A549 treated with CORT108297 at 1 μM for 4 hours (cell line): ENCODE data around the gene RPP25. TPM values are rescaled to one million over a fixed set of nuclear protein-coding genes. Genes with fewer than 3 reads are reported as not detected.

ENCODE experiments used
- total RNA-seq: library from RNA; stranded (reverse); fragments of 200-300 nt; extraction: Qiagen RNA extraction; gene quantifications from 5 replicates; pipeline ENCODE4 v1.2.3, GENCODE V29; 2022

Gene RPP25
- total RNA-seq = 18.6 to 29.7 TPM (median 27.3 TPM) in 5 replicates

GRCh38 chr15:74956648-74957475, at the start of gene RPP25:
TSS of gene RPP25 (minus strand) at chr15:74956772. CDS start at chr15:74956583, 189 bp downstream.

GRCh38 chr15:74995182-74995778, 38.7 kb upstream of the RPP25 start, which contains the start of gene SCAMP5:
TSS of gene SCAMP5 (plus strand) at chr15:74995563. CDS start at chr15:75011840, 16,277 bp downstream.

GRCh38 chr15:74937590-74938371, 18.8 kb downstream of the RPP25 start, which contains the start of gene COX5A:
TSS of gene COX5A (minus strand) at chr15:74938073. CDS start at chr15:74938014, 59 bp downstream.

GRCh38 chr15:74906450-74907162, 50.0 kb downstream of the RPP25 start, which contains the start of gene FAM219B:
TSS of gene FAM219B (minus strand) at chr15:74906851. CDS start at chr15:74906800, 51 bp downstream.

Other genes with a start within 250 kb of the RPP25 start
- 1.3 to 2.5 TPM (median 2.0 TPM) in 5 replicates for gene CYP1A1, start 231.2 kb downstream of the RPP25 start, total RNA-seq
- gene CYP1A2, start 207.9 kb downstream of the RPP25 start, total RNA-seq = not detected in 5 replicates
- 59.2 to 70.7 TPM (median 66.3 TPM) in 5 replicates for gene CSK, start 174.7 kb downstream of the RPP25 start, total RNA-seq
- 0.03 to 0.08 TPM (median 0.08 TPM) in 3 of 5 replicates, not detected in the others for gene LMAN1L, start 143.9 kb downstream of the RPP25 start, total RNA-seq
- gene CPLX3, start 130.1 kb downstream of the RPP25 start, total RNA-seq = 0.05 to 0.06 TPM in 2 of 5 replicates, not detected in the others
- gene ULK3, start 113.6 kb downstream of the RPP25 start, total RNA-seq = 27.9 to 41.0 TPM (median 38.2 TPM) in 5 replicates
- gene SCAMP2, start 83.4 kb downstream of the RPP25 start, total RNA-seq = 55.2 to 69.3 TPM (median 66.6 TPM) in 5 replicates
- 28.0 to 35.2 TPM (median 32.6 TPM) in 5 replicates for gene MPI, start 66.7 kb downstream of the RPP25 start, total RNA-seq
- 30.0 to 41.1 TPM (median 38.4 TPM) in 5 replicates for gene FAM219B, start 49.9 kb downstream of the RPP25 start, total RNA-seq
- 505 to 615 TPM (median 535 TPM) in 5 replicates for gene COX5A, start 18.7 kb downstream of the RPP25 start, total RNA-seq
- 11.8 to 15.0 TPM (median 14.3 TPM) in 5 replicates for gene SCAMP5, start 38.8 kb upstream of the RPP25 start, total RNA-seq
- 16.2 to 22.0 TPM (median 19.9 TPM) in 5 replicates for gene PPCDC, start 66.8 kb upstream of the RPP25 start, total RNA-seq
- 24.7 to 34.0 TPM (median 32.7 TPM) in 5 replicates for gene C15orf39, start 245.1 kb upstream of the RPP25 start, total RNA-seq